Sigmoid colon (tissue), 7 donors: ENCODE data around the gene ANO4. TPM values are rescaled to one million over a fixed set of nuclear protein-coding genes. Genes with fewer than 3 reads are reported as not detected.

Experiments used
- DNase-seq: peaks from one replicate; pipeline ENCODE4 v3.0.0-alpha.2; 2019
- H3K27ac ChIP-seq, 4 donors: fragments of 200-600 bp; sonication (generic); one replicate each; pipeline ENCODE4 v1.5.1; 2016 to 2019; ENCODE audit warnings: mild to moderate bottlenecking in 1 of 4
- H3K27me3 ChIP-seq, 3 donors: fragments of 200-600 bp; sonication (generic); one replicate each; pipeline ENCODE4 v1.5.1; 2019; ENCODE audit warnings: mild to moderate bottlenecking in 1 of 3
- H3K36me3 ChIP-seq, 4 donors: fragments of 200-600 bp; sonication (generic); one replicate each; pipeline ENCODE4 v1.5.1; 2016 to 2019
- H3K4me1 ChIP-seq, 4 donors: fragments of 200-600 bp; sonication (generic); one replicate each; pipeline ENCODE4 v1.5.1; 2017 to 2019
- H3K4me3 ChIP-seq, 4 donors: fragments of 200-600 bp; sonication (generic); one replicate each; pipeline ENCODE4 v1.5.1; 2017 to 2019; ENCODE audit warnings: mild to moderate bottlenecking in 2 of 4, moderate library complexity in 1 of 4
- H3K9me3 ChIP-seq, 4 donors: fragments of 200-600 bp in 3 of 4; sonication (generic) in 3 of 4; one replicate each; pipeline versions ENCODE4 v1.5.1 to v1.6.1; 2013 to 2019
- CTCF ChIP-seq, 4 experiments: fragments of 450-650 bp in 3 of 4; fragments of 200-600 bp in 1 of 4; IDR thresholded peaks; one replicate each; pipeline ENCODE4 v1.5.1; 2016 to 2019; ENCODE audit warnings: antibody characterized with exemption in 4 of 4, mild to moderate bottlenecking in 3 of 4, moderate library complexity in 2 of 4
- EP300 ChIP-seq, 4 donors: sonication (generic); formaldehyde crosslinking; IDR thresholded peaks; one replicate each; pipeline ENCODE4 v1.6.1; 2017; ENCODE audit warnings: antibody characterized with exemption in 4 of 4
- POLR2A ChIP-seq, 2 donors: fragments of 450-650 bp; IDR thresholded peaks; one replicate each; pipeline ENCODE4 v1.6.1; 2016; ENCODE audit warnings: antibody characterized with exemption in 2 of 2, mild to moderate bottlenecking in 2 of 2, moderate library complexity in 2 of 2
- POLR2AphosphoS5 ChIP-seq, 4 donors: sonication (generic); formaldehyde crosslinking; IDR thresholded peaks; one replicate each; pipeline ENCODE4 v1.6.1; 2017; ENCODE audit warnings: antibody characterized with exemption in 4 of 4
- WGBS, 2 donors: extraction: QIAGEN DNeasy Blood & Tissue Kit; methylation state at CpG; one replicate each; pipeline ENCODE4 v1.1.7; 2013; 5-methylcytosine and 5-hydroxymethylcytosine counted together
- intact Hi-C: fragments of 100-400 bp; cut with DNase I; formaldehyde crosslinking; loops from one replicate; pipeline ENCODE4 v1.15.1; 2023
- polyA plus RNA-seq, 3 donors: library from polyadenylated mRNA; stranded (reverse); fragments of 200-250 nt; gene quantifications; one replicate each; pipeline ENCODE4 v1.2.3, GENCODE V29; 2013
- total RNA-seq, 4 donors: library from RNA; depleted of rRNA; stranded (reverse); fragments of >200 nt; gene quantifications; one replicate each; pipeline ENCODE4 v1.1.0, GENCODE V29; 2016
- donor health status: healthy with polysubstance abuse.
- donor health status: Bipolar disorder and iron deficiency.
- donor health status: healthy.

Gene ANO4
- total and polyA plus RNA-seq, 7 donors = 0.09 to 3.3 (median 0.41) TPM; not detected in 2

GRCh38 chr12:101021911-101022388 lies 227.4 kb downstream of the ANO4 start:
- no peak for TF ChIP-seq POLR2A (IDR thresholded peaks at IDR 0.05)
- no peak for TF ChIP-seq EP300 (IDR thresholded peaks at IDR 0.05)
- no peak for TF ChIP-seq POLR2AphosphoS5 (IDR thresholded peaks at IDR 0.05)
- TF ChIP-seq CTCF (IDR thresholded peaks at IDR 0.05) = no peak
- Histone ChIP-seq H3K27ac (no peak overlapping the region), H3K4me1 (peaks cover 0 to 15% (median 3%) of the 10 kb centered on the region in 4 donors), H3K36me3 (no peaks in the 10 kb centered on the region), H3K4me3 (no peak overlapping the region), H3K9me3 (peaks cover 0 to 3% (median 0%) of the 10 kb centered on the region in 4 donors), H3K27me3 (no peaks in the 10 kb centered on the region)
- intact Hi-C loops = no loop called here
- no peak for DNase-seq

GRCh38 chr12:101027200-101027599 lies 232.6 kb downstream of the ANO4 start:
- H3K9me3 ChIP-seq = peaks cover 0 to 4% (median 1%) of the 10 kb centered on the region in 4 donors
- intact Hi-C loops = no loop called here

GRCh38 chr12:101027816-101028215 lies 233.2 kb downstream of the ANO4 start:
- Histone ChIP-seq H3K36me3 (no peaks in the 10 kb centered on the region), H3K4me3 (no peak overlapping the region), H3K27ac (no peak overlapping the region), H3K27me3 (no peaks in the 10 kb centered on the region), H3K4me1 (no peaks in the 10 kb centered on the region), H3K9me3 (peaks cover 0 to 5% (median 1%) of the 10 kb centered on the region in 4 donors)
- TF ChIP-seq POLR2AphosphoS5 (IDR thresholded peaks at IDR 0.05) (no peak), POLR2A (IDR thresholded peaks at IDR 0.05) (no peak)
- no peak for DNase-seq
- WGBS, 2 donors = 94 to 95% methylated on average over 4 of the region's 4 CpGs
- intact Hi-C loops = no loop called here

More at GRCh38 chr12:101027200-101027599, 232.6 kb downstream of the ANO4 start:
- TF ChIP-seq POLR2AphosphoS5 (IDR thresholded peaks at IDR 0.05) (no peak), POLR2A (IDR thresholded peaks at IDR 0.05) (no peak), CTCF (IDR thresholded peaks at IDR 0.05) (no peak), EP300 (IDR thresholded peaks at IDR 0.05) (no peak)
- WGBS, 2 donors = 78 to 80% methylated on average over 3 of the region's 3 CpGs
- Histone ChIP-seq H3K27me3 (no peaks in the 10 kb centered on the region), H3K4me1 (peaks cover 0 to under 1% (median 0%) of the 10 kb centered on the region in 4 donors), H3K36me3 (no peaks in the 10 kb centered on the region), H3K27ac (no peak overlapping the region), H3K4me3 (no peak overlapping the region)
- no peak for DNase-seq

GRCh38 chr12:101038289-101038871 lies 243.8 kb downstream of the ANO4 start:
- Histone ChIP-seq H3K27me3 (no peaks in the 10 kb centered on the region), H3K36me3 (no peaks in the 10 kb centered on the region), H3K9me3 (peaks cover 0 to 2% (median 0%) of the 10 kb centered on the region in 4 donors), H3K4me3 (no peak overlapping the region), H3K4me1 (no peaks in the 10 kb centered on the region), H3K27ac (no peak overlapping the region)
- intact Hi-C loops = no loop called here
- no peak for TF ChIP-seq POLR2AphosphoS5 (IDR thresholded peaks at IDR 0.05)
- no peak for TF ChIP-seq EP300 (IDR thresholded peaks at IDR 0.05)
- no peak for TF ChIP-seq POLR2A (IDR thresholded peaks at IDR 0.05)
- TF ChIP-seq CTCF (IDR thresholded peaks at IDR 0.05) = no peak
- DNase-seq = no peak
- 69 to 77% methylated on average over 2 of the region's 2 CpGs for WGBS, 2 donors

GRCh38 chr12:101039848-101040531 lies 245.4 kb downstream of the ANO4 start:
- intact Hi-C loops = no loop called here
- TF ChIP-seq EP300 (IDR thresholded peaks at IDR 0.05) (no peak), POLR2AphosphoS5 (IDR thresholded peaks at IDR 0.05) (no peak), POLR2A (IDR thresholded peaks at IDR 0.05) (no peak), CTCF (IDR thresholded peaks at IDR 0.05) (no peak)

More at GRCh38 chr12:101039848-101040531, 245.4 kb downstream of the ANO4 start:
- Histone ChIP-seq H3K4me1 (peaks cover 0 to 1% (median 0%) of the 10 kb centered on the region in 4 donors), H3K36me3 (no peaks in the 10 kb centered on the region), H3K4me3 (no peak overlapping the region), H3K27ac (no peak overlapping the region), H3K27me3 (no peaks in the 10 kb centered on the region), H3K9me3 (no peaks in the 10 kb centered on the region)
- WGBS, 2 donors = 43 to 78% methylated on average over 6 of the region's 6 CpGs
- DNase-seq = no peak
